Parietal lobe (tissue), 2 donors: ENCODE data around the gene KDM3A. TPM values are rescaled to one million over a fixed set of nuclear protein-coding genes. Genes with fewer than 3 reads are reported as not detected.

ENCODE experiments used
- small RNA-seq: library from RNA; depleted of rRNA; stranded (forward); fragments of <200 nt; gene quantifications from one replicate; pipeline ENCODE3, GENCODE V24; 2014; ENCODE audit warnings: low replicate concordance
- total RNA-seq: library from RNA; depleted of rRNA; stranded (reverse); fragments of >200 nt; gene quantifications from one replicate; pipeline ENCODE4 v1.2.3, GENCODE V29; 2014

The KDM3A gene
- 46.6 TPM for total RNA-seq

GRCh38 chr2:86440631-86441391, at the start of gene KDM3A:
Gene KDM3A (plus strand): TSS chr2:86441371. CDS start chr2:86442048, 677 bp downstream.

Small RNA genes within 50 kb of the gene (small RNA-seq; reads per million reads assigned to genes)
- not detected for gene RNU6-640P

Other genes with a start within 250 kb of the KDM3A start
- gene IMMT, start 245.9 kb upstream of the KDM3A start, total RNA-seq: 77.0 TPM
- 41.3 TPM for gene MRPL35, start 241.9 kb upstream of the KDM3A start, total RNA-seq
- gene REEP1, start 103.7 kb upstream of the KDM3A start, total RNA-seq: 191 TPM
- 41.9 TPM for gene CHMP3, start 122.1 kb downstream of the KDM3A start, total RNA-seq
- gene RNF103, start 182.5 kb downstream of the KDM3A start, total RNA-seq: 62.0 TPM